GM23338 (cell line): ENCODE data around the gene CCDC70. TPM values are rescaled to one million over a fixed set of nuclear protein-coding genes. Genes with fewer than 3 reads are reported as not detected.

Experiments
- ATAC-seq: fragments of 200-7000 bp; cut with Tn5 transposase; 3 replicates; pipeline ENCODE4 v1.9.1; 2020
- DNase-seq: peaks from one replicate; pipeline ENCODE4 v3.0.0-alpha.2; 2015; ENCODE audit warnings: low spot score
- H2AFZ ChIP-seq: fragments of 200-600 bp; sonication (generic); 2 replicates; pipeline ENCODE4 v1.8.0; 2016; ENCODE audit warnings: antibody characterized with exemption, mild to moderate bottlenecking, moderate library complexity
- H3F3A ChIP-seq: fragments of 200-600 bp; sonication (generic); replicated peaks from 2 replicates; pipeline ENCODE4 v1.8.0; 2017; ENCODE audit warnings: antibody characterized with exemption, mixed run types, low read depth
- H3K27ac ChIP-seq: fragments of 200-600 bp; sonication (generic); 2 replicates; pipeline ENCODE4 v1.6.1; 2016; ENCODE audit warnings: low read depth
- H3K27me3 ChIP-seq: fragments of 200-600 bp; sonication (generic); 2 replicates; pipeline ENCODE4 v1.8.0; 2016; ENCODE audit warnings: mild to moderate bottlenecking, mixed run types, moderate library complexity; ENCODE audit not compliant: insufficient read depth
- H3K36me3 ChIP-seq: fragments of 200-600 bp; sonication (generic); 2 replicates; pipeline ENCODE4 v1.8.0; 2016; ENCODE audit warnings: mild to moderate bottlenecking; ENCODE audit not compliant: insufficient read depth
- H3K4me1 ChIP-seq: fragments of 200-600 bp; sonication (generic); 2 replicates; pipeline ENCODE4 v1.8.0; 2016; ENCODE audit warnings: mild to moderate bottlenecking, moderate library complexity; ENCODE audit not compliant: insufficient read depth
- H3K4me2 ChIP-seq: fragments of 200-600 bp; sonication (generic); 2 replicates; pipeline ENCODE4 v1.7.1; 2017; ENCODE audit warnings: mixed run types
- H3K4me3 ChIP-seq: fragments of 200-600 bp; sonication (generic); 2 replicates; pipeline ENCODE4 v1.6.1; 2016; ENCODE audit warnings: mixed run types
- H3K79me2 ChIP-seq: fragments of 200-600 bp; sonication (generic); replicated peaks from 2 replicates; pipeline ENCODE4 v1.8.0; 2017; ENCODE audit warnings: mild to moderate bottlenecking; ENCODE audit not compliant: insufficient read depth
- H3K9me2 ChIP-seq: fragments of 200-600 bp; sonication (generic); 2 replicates; pipeline ENCODE4 v1.8.0; 2017; ENCODE audit not compliant: insufficient read depth
- H4K20me1 ChIP-seq: fragments of 200-600 bp; sonication (generic); replicated peaks from 2 replicates; pipeline ENCODE4 v1.8.0; 2017; ENCODE audit warnings: mild to moderate bottlenecking; ENCODE audit not compliant: insufficient read depth
- H3K27ac Mint-ChIP-seq: 2 replicates; pipeline ENCODE4 v1.8.0; 2020; ENCODE audit warnings: inconsistent platforms, mild to moderate bottlenecking, moderate library complexity, mixed read lengths
- H3K27me3 Mint-ChIP-seq: 3 replicates; pipeline ENCODE4 v1.8.0; 2022; ENCODE audit warnings: low read depth, mild to moderate bottlenecking, moderate library complexity, mixed read lengths, inconsistent platforms; ENCODE audit not compliant: insufficient read depth, poor library complexity
- H3K36me3 Mint-ChIP-seq: 3 replicates; pipeline ENCODE4 v1.8.0; 2021; ENCODE audit warnings: low read depth, mild to moderate bottlenecking, inconsistent platforms, moderate library complexity, mixed read lengths
- H3K4me1 Mint-ChIP-seq: 3 replicates; pipeline ENCODE4 v1.8.0; 2020; ENCODE audit warnings: mild to moderate bottlenecking, inconsistent platforms, mixed read lengths
- H3K4me3 Mint-ChIP-seq: 3 replicates; pipeline ENCODE4 v1.8.0; 2021; ENCODE audit warnings: moderate library complexity, mild to moderate bottlenecking, inconsistent platforms, mixed read lengths
- H3K9me3 Mint-ChIP-seq: 3 replicates; pipeline ENCODE4 v1.8.0; 2020; ENCODE audit warnings: moderate library complexity, mild to moderate bottlenecking, inconsistent platforms, mixed read lengths
- CREB1 ChIP-seq: fragments of 250-450 bp; sonication (Bioruptor Pico); IDR thresholded peaks from 2 replicates; pipeline ENCODE4 v1.5.0; 2020; ENCODE audit warnings: low read depth, mild to moderate bottlenecking, moderate library complexity
- CTCF ChIP-seq, 2 experiments: fragments of 200-600 bp in 1 of 2; sonication (generic) in 1 of 2; conservative IDR thresholded peaks; 2 replicates each; pipeline versions ENCODE4 v1.5.1 to v1.6.1; 2016 to 2017; ENCODE audit warnings: antibody characterized with exemption in 2 of 2, low read depth in 2 of 2, mild to moderate bottlenecking in 2 of 2, moderate library complexity in 1 of 2
- ETS1 ChIP-seq: IDR thresholded peaks from 2 replicates; pipeline ENCODE4 v1.6.1; 2016; ENCODE audit warnings: antibody characterized with exemption
- EZH2 ChIP-seq: fragments of 200-600 bp; sonication (generic); IDR thresholded peaks from one replicate; pipeline ENCODE4 v1.8.0; 2017; ENCODE audit warnings: antibody characterized with exemption, mild to moderate bottlenecking, low read depth; ENCODE audit not compliant: unreplicated experiment
- EZH2phosphoT487 ChIP-seq: fragments of 200-600 bp; sonication (generic); IDR thresholded peaks from one replicate; pipeline ENCODE4 v1.8.1; 2018; ENCODE audit warnings: antibody characterized with exemption; ENCODE audit not compliant: unreplicated experiment
- JUNB ChIP-seq: IDR thresholded peaks from one replicate; pipeline ENCODE4 v1.6.1; 2016; ENCODE audit warnings: antibody characterized with exemption; ENCODE audit not compliant: unreplicated experiment
- NANOG ChIP-seq: IDR thresholded peaks from 2 replicates; pipeline ENCODE4 v1.6.1; 2016; ENCODE audit warnings: antibody characterized with exemption, borderline replicate concordance
- POLR2AphosphoS5 ChIP-seq: IDR thresholded peaks from 2 replicates; pipeline ENCODE4 v1.6.1; 2016; ENCODE audit warnings: antibody characterized with exemption, low read depth
- REST ChIP-seq: IDR thresholded peaks from one replicate; pipeline ENCODE4 v1.6.1; 2018; ENCODE audit warnings: antibody characterized with exemption; ENCODE audit not compliant: unreplicated experiment
- STAT1 ChIP-seq: IDR thresholded peaks from one replicate; pipeline ENCODE4 v1.6.1; 2016; ENCODE audit warnings: antibody characterized with exemption; ENCODE audit not compliant: unreplicated experiment
- ZNF114 ChIP-seq: fragments of 250-450 bp; sonication (Bioruptor Pico); IDR thresholded peaks from 2 replicates; pipeline ENCODE4 v1.5.0; 2020; ENCODE audit warnings: mild to moderate bottlenecking, moderate library complexity
- ZNF331 ChIP-seq: fragments of 250-450 bp; sonication (Bioruptor Pico); IDR thresholded peaks from 2 replicates; pipeline ENCODE4 v1.5.0; 2020; ENCODE audit warnings: low read depth, mild to moderate bottlenecking, moderate library complexity
- ZNF462 ChIP-seq: fragments of 250-450 bp; sonication (Bioruptor Pico); IDR thresholded peaks from 2 replicates; pipeline ENCODE4 v1.5.0; 2020; ENCODE audit warnings: mild to moderate bottlenecking, moderate library complexity
- polyA plus RNA-seq: library from polyadenylated mRNA; unstranded; fragments of >200 nt; fragmentation: Nextera tagmentation; extraction: Ambion mirVana; gene quantifications from 2 replicates; pipeline ENCODE4 v1.2.1, GENCODE V29; 2016
- total RNA-seq: library from RNA; depleted of rRNA; stranded (reverse); fragments of >200 nt; shearing (Covaris generic); gene quantifications from 2 replicates; pipeline ENCODE4 v1.2.3, GENCODE V29; 2014

Gene CCDC70
- total and polyA plus RNA-seq, 2 experiments from 2014 or later, result not detected

GRCh38 chr13:51833980-51834379 is 27.8 kb upstream of the CCDC70 start:
- H3K4me3 Mint-ChIP-seq, result no peak overlapping the region
- peaks cover 2% of the 10 kb centered on the region for H3K27me3 Mint-ChIP-seq
- no peak overlapping the region for H3K4me2 ChIP-seq
- no peak overlapping the region for H3K4me3 ChIP-seq
- 0 out of 2 replicates have a peak, but pooled peaks cover 3% of the 10 kb centered on the region for H3K4me1 ChIP-seq
- ATAC-seq, result no peak
- no peaks in the 10 kb centered on the region for H3K79me2 ChIP-seq
- no peaks in the 10 kb centered on the region for H3K9me3 Mint-ChIP-seq
- no peak overlapping the region for H3K27ac ChIP-seq
- peaks cover 9% of the 10 kb centered on the region; the same call in 1 of the 3 replicates for H3K4me1 Mint-ChIP-seq
- DNase-seq, result no peak
- H3K36me3 Mint-ChIP-seq, result no peaks in the 10 kb centered on the region
- H3K9me2 ChIP-seq, result no peaks in the 10 kb centered on the region
- no peak for TF ChIP-seq JUNB
- no peak for TF ChIP-seq NANOG
- no peak for TF ChIP-seq ZNF331 (CRISPR knock-in tag)
- TF ChIP-seq REST, result no peak
- no peak for TF ChIP-seq ZNF114 (CRISPR knock-in tag)
- no peak for TF ChIP-seq EZH2phosphoT487
- TF ChIP-seq EZH2, result no peak
- no peak for TF ChIP-seq CTCF (conservative IDR thresholded peaks at IDR 0.05; ENCODE audit: low read depth in 2 of 2)
- TF ChIP-seq POLR2AphosphoS5, result no peak
- TF ChIP-seq ETS1, result no peak
- no peak for TF ChIP-seq STAT1
- no peak for TF ChIP-seq ZNF462 (CRISPR knock-in tag)
- no peak for TF ChIP-seq CREB1 (CRISPR knock-in tag)
- H3K36me3 ChIP-seq, result no peaks in the 10 kb centered on the region
- H4K20me1 ChIP-seq, result no peaks in the 10 kb centered on the region
- no peaks in the 10 kb centered on the region for H3K27me3 ChIP-seq
- H2AFZ ChIP-seq, result no peak overlapping the region
- no peak overlapping the region for H3K27ac Mint-ChIP-seq
- no peaks in the 10 kb centered on the region for H3F3A ChIP-seq
